Measurements from ENCODE around the gene PADI4. TPM values are rescaled to one million over a fixed set of nuclear protein-coding genes. Genes with fewer than 3 reads are reported as not detected.

The PADI4 gene
- total and polyA plus RNA-seq, 2 of the 8 experiments (the other 6 are each of a cell fraction or from before 2014, with no cell fraction given): 0.29 TPM; not detected in 1

- TF ChIP-seq CBX8 (IDR thresholded peaks at IDR 0.05; ENCODE audit: borderline replicate concordance, low read depth, low read length): no peak
Measured at GRCh38 chr1:17404820-17405219, 96.8 kb downstream of the PADI4 start (continued).

Measured in H1 (cell line).